ENCODE data around the gene SV2B.

GRCh38 chr15:91268510-91268909, 168.5 kb downstream of the SV2B start:
- TF ChIP-seq PURB (CRISPR knock-in tag; IDR thresholded peaks at IDR 0.05; ENCODE audit: low read depth) = no peak
- no peak for TF ChIP-seq TEAD1 (CRISPR knock-in tag; IDR thresholded peaks at IDR 0.05)
- TF ChIP-seq USF2 (CRISPR knock-in tag; IDR thresholded peaks at IDR 0.05) = no peak
- no peak for TF ChIP-seq SPI1 (IDR thresholded peaks at IDR 0.05; ENCODE audit: borderline replicate concordance, low read depth, low read length)
- no peak; the same call in 1 of the 2 replicates for TF ChIP-seq ESRRA (IDR thresholded peaks at IDR 0.05; ENCODE audit: borderline replicate concordance, low read depth)
- no peak for TF ChIP-seq POLR2A (conservative IDR thresholded peaks at IDR 0.05)
- TF ChIP-seq ETS1 (conservative IDR thresholded peaks at IDR 0.05; ENCODE audit: control insufficient read depth, low read depth, low read length) = no peak

Data from K562 (cell line).